A673 (cell line): ENCODE results near the gene CDC42EP4. TPM values are rescaled to one million over a fixed set of nuclear protein-coding genes. Genes with fewer than 3 reads are reported as not detected.

Source experiments
- BruUV-seq: library from RNA; stranded (reverse); fragments of 400-500 nt; replicated peaks from 2 replicates; lab custom pipeline; 2021; lab: Mats Ljungman, UMichigan
- CTCF ChIA-PET: fragments of 300-600 bp; sonication (Branson Sonifier 250); formaldehyde crosslinking; loops from one replicate; lab custom pipeline; 2022; ENCODE audit warnings: antibody characterized with exemption; lab: Charles Lee
- POLR2A ChIA-PET: fragments of 300-600 bp; sonication (Branson Sonifier 250); formaldehyde crosslinking; loops from one replicate; lab custom pipeline; 2022; ENCODE audit warnings: antibody characterized with exemption; ENCODE audit not compliant: low non-redundant PET; lab: Charles Lee
- DNase-seq: peaks from one replicate; pipeline ENCODE4 v3.0.0-alpha.2; 2015; ENCODE audit warnings: low spot score
- H3K27ac ChIP-seq: fragments of 200-600 bp; sonication (generic); 2 replicates; pipeline ENCODE4 v1.5.1; 2016; ENCODE audit warnings: mixed run types, low read depth, mild to moderate bottlenecking, mixed read lengths, antibody characterized with exemption, low read length; ENCODE audit not compliant: poor library complexity, severe bottlenecking
- H3K27me3 ChIP-seq: fragments of 200-600 bp; sonication (generic); replicated peaks from 2 replicates; pipeline ENCODE4 v1.6.1; 2017; ENCODE audit warnings: mixed run types, low read depth, mild to moderate bottlenecking, mixed read lengths, antibody characterized with exemption, low read length; ENCODE audit not compliant: insufficient read depth, poor library complexity
- H3K36me3 ChIP-seq: fragments of 200-600 bp; sonication (generic); 2 replicates; pipeline ENCODE4 v1.6.1; 2016; ENCODE audit warnings: mixed run types, mild to moderate bottlenecking, mixed read lengths, antibody characterized with exemption, low read length; ENCODE audit not compliant: insufficient read depth, poor library complexity, severe bottlenecking
- H3K4me1 ChIP-seq: fragments of 200-600 bp; sonication (generic); 2 replicates; pipeline ENCODE4 v1.6.1; 2017; ENCODE audit warnings: mixed run types, mild to moderate bottlenecking, mixed read lengths, antibody characterized with exemption, low read length; ENCODE audit not compliant: insufficient read depth, poor library complexity, severe bottlenecking
- H3K4me3 ChIP-seq: fragments of 200-600 bp; sonication (generic); 2 replicates; pipeline ENCODE4 v1.5.1; 2016; ENCODE audit warnings: low read depth, mixed run types, mild to moderate bottlenecking, mixed read lengths, low read length; ENCODE audit not compliant: poor library complexity, severe bottlenecking
- H3K9me3 ChIP-seq: fragments of 200-600 bp; sonication (generic); 2 replicates; pipeline ENCODE4 v1.6.1; 2016; ENCODE audit warnings: mixed run types, low read depth, mild to moderate bottlenecking, mixed read lengths, antibody characterized with exemption, low read length; ENCODE audit not compliant: poor library complexity, severe bottlenecking
- EZH2 ChIP-seq: fragments of 200-600 bp; sonication (generic); IDR thresholded peaks from 2 replicates; pipeline ENCODE4 v1.6.1; 2017; ENCODE audit warnings: borderline replicate concordance, low read depth, mild to moderate bottlenecking, mixed read lengths, antibody characterized with exemption, low read length; ENCODE audit not compliant: poor library complexity, severe bottlenecking
- intact Hi-C: fragments of 100-400 bp; cut with micrococcal nuclease; formaldehyde crosslinking; loops from one replicate; pipeline ENCODE4 v1.10.0; 2022; ENCODE audit not compliant: unreplicated experiment
- total RNA-seq: library from RNA; stranded (reverse); gene quantifications from 2 replicates; pipeline ENCODE4 v1.2.3, GENCODE V29; 2021
- TF ChIP-seq, protein P1 (sequence below): fragments of 300-800, 200-600 bp; sonication (generic); conservative IDR thresholded peaks from 2 replicates; pipeline ENCODE4 v1.5.1; 2017; ENCODE audit warnings: low read depth, mild to moderate bottlenecking, antibody characterized with exemption, low read length, moderate library complexity, mixed read lengths

CDC42EP4 gene
- total RNA-seq, 1 experiment from 2014 or later = 37.5 TPM

DNA sequence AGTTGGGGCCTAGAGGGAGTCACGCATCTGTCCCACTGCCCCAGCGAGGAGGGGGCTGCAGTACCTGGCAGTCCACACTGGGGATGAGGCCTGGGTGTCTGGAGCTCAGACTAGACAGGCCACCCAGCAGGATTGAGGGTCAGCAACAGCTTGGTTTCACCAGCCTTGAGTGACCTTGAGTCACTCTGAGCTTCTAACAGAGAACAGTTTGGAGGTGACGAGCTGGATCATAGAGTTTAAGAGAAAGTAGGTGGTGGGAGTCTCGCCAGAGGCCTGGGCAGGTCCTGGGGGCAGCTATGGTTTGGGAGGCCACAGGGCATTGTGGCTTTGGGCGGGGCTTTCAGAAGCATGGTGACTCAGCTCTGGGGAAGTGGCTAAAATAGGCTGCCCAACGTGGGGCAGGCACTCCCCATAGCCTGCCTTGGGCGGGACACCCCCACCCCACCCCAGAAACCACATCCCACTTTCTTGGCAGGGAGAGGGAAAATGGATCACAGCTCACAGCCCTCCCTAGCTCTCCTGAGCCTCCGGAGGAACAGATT lies 20.5 kb downstream of the CDC42EP4 start:
- H3K4me3 ChIP-seq = no peak overlapping the region
- intact Hi-C loops = no loop called here
- no TSS peak for BruUV-seq
- no peaks in the 10 kb centered on the region for H3K27me3 ChIP-seq
- H3K9me3 ChIP-seq = no peaks in the 10 kb centered on the region
- no peaks in the 10 kb centered on the region for H3K4me1 ChIP-seq
- CTCF ChIA-PET = no interaction called here
- DNase-seq = no peak
- POLR2A ChIA-PET = no interaction called here
- TF ChIP-seq, protein P1, sequence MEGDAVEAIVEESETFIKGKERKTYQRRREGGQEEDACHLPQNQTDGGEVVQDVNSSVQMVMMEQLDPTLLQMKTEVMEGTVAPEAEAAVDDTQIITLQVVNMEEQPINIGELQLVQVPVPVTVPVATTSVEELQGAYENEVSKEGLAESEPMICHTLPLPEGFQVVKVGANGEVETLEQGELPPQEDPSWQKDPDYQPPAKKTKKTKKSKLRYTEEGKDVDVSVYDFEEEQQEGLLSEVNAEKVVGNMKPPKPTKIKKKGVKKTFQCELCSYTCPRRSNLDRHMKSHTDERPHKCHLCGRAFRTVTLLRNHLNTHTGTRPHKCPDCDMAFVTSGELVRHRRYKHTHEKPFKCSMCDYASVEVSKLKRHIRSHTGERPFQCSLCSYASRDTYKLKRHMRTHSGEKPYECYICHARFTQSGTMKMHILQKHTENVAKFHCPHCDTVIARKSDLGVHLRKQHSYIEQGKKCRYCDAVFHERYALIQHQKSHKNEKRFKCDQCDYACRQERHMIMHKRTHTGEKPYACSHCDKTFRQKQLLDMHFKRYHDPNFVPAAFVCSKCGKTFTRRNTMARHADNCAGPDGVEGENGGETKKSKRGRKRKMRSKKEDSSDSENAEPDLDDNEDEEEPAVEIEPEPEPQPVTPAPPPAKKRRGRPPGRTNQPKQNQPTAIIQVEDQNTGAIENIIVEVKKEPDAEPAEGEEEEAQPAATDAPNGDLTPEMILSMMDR = no peak
- TF ChIP-seq EZH2 = no peak
- no peak overlapping the region for H3K27ac ChIP-seq
- H3K36me3 ChIP-seq = no peaks in the 10 kb centered on the region

DNA sequence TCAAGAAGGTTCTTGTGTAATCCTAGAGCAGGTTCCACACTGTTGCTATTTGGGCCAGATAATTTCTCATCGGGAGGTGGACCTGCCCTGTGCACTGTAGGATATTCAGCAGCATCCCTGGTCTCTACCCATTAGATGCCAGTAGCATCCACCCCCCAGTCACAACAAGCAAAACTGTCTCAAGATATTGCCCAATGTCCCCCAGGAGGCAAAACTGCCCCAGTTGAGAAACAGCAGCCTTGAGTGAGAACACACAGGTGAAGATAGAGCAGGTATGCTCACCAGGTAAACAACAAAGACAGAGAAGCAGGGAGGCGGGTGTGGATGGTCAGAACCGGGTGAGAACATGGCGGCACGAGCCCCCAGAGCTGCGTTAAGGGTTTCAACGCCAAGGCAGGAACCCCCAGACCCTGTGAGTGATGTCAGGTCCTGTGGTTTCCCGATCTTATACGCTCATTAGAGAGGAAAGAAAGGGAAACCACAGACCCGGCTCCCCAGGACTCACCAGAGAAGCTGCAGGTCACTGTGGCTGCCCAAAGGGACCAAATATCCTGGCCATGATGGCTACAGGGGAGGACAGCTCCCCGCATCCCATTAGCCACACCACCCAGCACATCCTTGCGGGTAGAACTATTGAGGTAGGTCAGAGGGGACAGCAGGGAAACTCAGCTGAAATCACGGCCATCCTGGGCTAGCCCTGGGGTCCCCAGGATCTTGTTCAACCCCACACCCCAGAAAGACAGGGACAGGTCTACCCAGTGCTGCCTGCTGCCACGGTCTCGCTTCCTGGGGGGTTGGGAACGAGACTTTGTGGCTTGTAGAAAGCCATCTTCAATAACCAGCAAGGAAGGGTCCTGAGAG lies 21.2 kb downstream of the CDC42EP4 start:
- POLR2A ChIA-PET = no interaction called here
- TF ChIP-seq EZH2 = no peak
- TF ChIP-seq, protein P1 = no peak
- H3K9me3 ChIP-seq = no peaks in the 10 kb centered on the region
- CTCF ChIA-PET = no interaction called here
- intact Hi-C loops = no loop called here
- H3K27me3 ChIP-seq = no peaks in the 10 kb centered on the region
- H3K4me3 ChIP-seq = no peak overlapping the region
- H3K4me1 ChIP-seq = no peaks in the 10 kb centered on the region
- DNase-seq = no peak
- H3K27ac ChIP-seq = no peak overlapping the region
- BruUV-seq = no TSS peak
- H3K36me3 ChIP-seq = peaks cover 4% of the 10 kb centered on the region

DNA sequence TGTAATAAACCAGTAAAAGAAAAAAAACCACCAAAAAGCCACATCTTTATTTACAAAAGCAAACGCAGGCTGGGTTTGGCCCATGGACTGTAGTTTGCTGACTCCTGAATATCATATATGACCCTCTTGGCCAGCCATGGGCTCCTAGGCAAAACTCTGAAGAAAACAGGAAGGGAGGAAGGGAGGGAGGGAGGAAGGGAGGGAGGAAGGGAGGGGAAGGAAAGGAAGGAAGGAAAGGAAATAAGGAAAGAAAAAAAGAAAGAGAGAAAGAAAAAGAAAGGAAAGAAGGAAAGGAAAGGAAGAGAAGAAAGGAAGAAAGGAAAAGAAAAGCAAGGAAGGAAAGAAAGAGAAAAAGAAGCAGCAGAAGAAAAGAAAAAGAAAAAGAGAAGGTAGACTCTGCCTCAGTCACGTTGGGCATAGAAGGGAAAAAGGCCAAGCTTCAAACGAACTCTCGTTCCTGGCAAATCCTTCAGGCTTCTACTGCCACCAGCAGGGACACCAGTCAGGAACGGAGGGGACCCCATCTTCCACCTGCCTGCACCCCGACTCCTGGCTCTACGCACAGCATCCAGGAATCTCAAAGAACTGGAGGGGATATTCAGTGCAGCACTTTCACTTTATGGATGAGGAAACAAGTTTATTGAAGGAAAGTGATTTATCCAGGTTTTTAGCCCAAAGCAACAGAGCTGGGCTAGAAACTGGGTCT lies 22.1 kb downstream of the CDC42EP4 start:
- TF ChIP-seq, protein P1 = no peak
- TF ChIP-seq EZH2 = no peak
- no peak overlapping the region for H3K27ac ChIP-seq
- no peaks in the 10 kb centered on the region for H3K9me3 ChIP-seq
- CTCF ChIA-PET = no interaction called here
- POLR2A ChIA-PET = no interaction called here
- no peak for DNase-seq
- peaks cover 10% of the 10 kb centered on the region for H3K36me3 ChIP-seq
- H3K27me3 ChIP-seq = no peaks in the 10 kb centered on the region
- intact Hi-C loops = no loop called here
- no TSS peak for BruUV-seq
- no peaks in the 10 kb centered on the region for H3K4me1 ChIP-seq
- no peak overlapping the region for H3K4me3 ChIP-seq
